Measurements from ENCODE around the gene THOC2. TPM values are rescaled to one million over a fixed set of nuclear protein-coding genes. Genes with fewer than 3 reads are reported as not detected.

Gene THOC2
- total RNA-seq, 2 experiments from 2014 or later, result 61.1 to 62.8 TPM

GRCh38 chrX:123696334-123696733 lies 36.5 kb downstream of the THOC2 start:
- no peak overlapping the region for H3K27ac Mint-ChIP-seq
- intact Hi-C loops (cut with DNase I, micrococcal nuclease), result no loop called here
- no peak for TF ChIP-seq CTCF (IDR thresholded peaks at IDR 0.05)
- no peaks in the 10 kb centered on the region for H3K4me1 ChIP-seq (ENCODE audit: insufficient read depth, low read length)
- peaks cover 25% of the 10 kb centered on the region for H3K36me3 Mint-ChIP-seq (ENCODE audit: low read depth)
- peaks cover 16% of the 10 kb centered on the region for H3K36me3 ChIP-seq (ENCODE audit: insufficient read depth, low read length)
- no peaks in the 10 kb centered on the region for H3K9me3 Mint-ChIP-seq
- H3K9me3 ChIP-seq (ENCODE audit: control insufficient read depth in 1 of 2, insufficient read depth in 1 of 2, low read length in 2 of 2), result no peaks in the 10 kb centered on the region
- DNase-seq (no peak), ATAC-seq (ENCODE audit: poor library complexity) (no peak)
- H3K27me3 ChIP-seq (ENCODE audit: control insufficient read depth in 1 of 2, insufficient read depth in 2 of 2, low read length in 2 of 2), result no peaks in the 10 kb centered on the region
- H3K4me3 ChIP-seq (ENCODE audit: low read length), result no peak overlapping the region
- no peaks in the 10 kb centered on the region for H3K27me3 Mint-ChIP-seq
- H3K4me3 Mint-ChIP-seq, result no peak overlapping the region
- CTCF ChIA-PET, result no interaction called here
- H3K27ac ChIP-seq (ENCODE audit: low read depth in 1 of 2, low read length in 2 of 2), result no peak overlapping the region
- POLR2A ChIA-PET, result no interaction called here
- H3K4me1 Mint-ChIP-seq (ENCODE audit: low read depth), result no peaks in the 10 kb centered on the region

GRCh38 chrX:123695242-123695641 lies 37.6 kb downstream of the THOC2 start:
- Histone ChIP-seq H3K4me3 (ENCODE audit: low read length) (no peak overlapping the region), H3K27ac (ENCODE audit: low read depth in 1 of 2, low read length in 2 of 2) (no peak overlapping the region), H3K36me3 (ENCODE audit: insufficient read depth, low read length) (peaks cover 19% of the 10 kb centered on the region), H3K9me3 (ENCODE audit: control insufficient read depth in 1 of 2, insufficient read depth in 1 of 2, low read length in 2 of 2) (no peaks in the 10 kb centered on the region), H3K27me3 (ENCODE audit: control insufficient read depth in 1 of 2, insufficient read depth in 2 of 2, low read length in 2 of 2) (no peaks in the 10 kb centered on the region), H3K4me1 (ENCODE audit: insufficient read depth, low read length) (no peaks in the 10 kb centered on the region)
- no peak for TF ChIP-seq CTCF (IDR thresholded peaks at IDR 0.05)
- Mint-ChIP-seq H3K9me3 (no peaks in the 10 kb centered on the region), H3K27ac (no peak overlapping the region), H3K36me3 (ENCODE audit: low read depth) (peaks cover 32% of the 10 kb centered on the region), H3K4me3 (no peak overlapping the region), H3K4me1 (ENCODE audit: low read depth) (no peaks in the 10 kb centered on the region), H3K27me3 (no peaks in the 10 kb centered on the region)
- intact Hi-C loops (cut with DNase I, micrococcal nuclease), result no loop called here
- DNase-seq (no peak), ATAC-seq (ENCODE audit: poor library complexity) (no peak)
- CTCF ChIA-PET, result interaction anchor here (0.8 kb wide), 1 partner anchor 38 kb away, joined by 3 read pairs; the partner anchor contains the start of gene THOC2
- POLR2A ChIA-PET, result no interaction called here

- Mint-ChIP-seq H3K27ac (no peak overlapping the region), H3K27me3 (no peaks in the 10 kb centered on the region), H3K36me3 (ENCODE audit: low read depth) (peaks cover 44% of the 10 kb centered on the region), H3K4me3 (no peak overlapping the region), H3K9me3 (no peaks in the 10 kb centered on the region), H3K4me1 (ENCODE audit: low read depth) (no peaks in the 10 kb centered on the region)
- Histone ChIP-seq H3K4me3 (ENCODE audit: low read length) (no peak overlapping the region), H3K36me3 (ENCODE audit: insufficient read depth, low read length) (peaks cover 25% of the 10 kb centered on the region), H3K9me3 (ENCODE audit: control insufficient read depth in 1 of 2, insufficient read depth in 1 of 2, low read length in 2 of 2) (no peaks in the 10 kb centered on the region), H3K4me1 (ENCODE audit: insufficient read depth, low read length) (no peaks in the 10 kb centered on the region), H3K27ac (ENCODE audit: low read depth in 1 of 2, low read length in 2 of 2) (no peak overlapping the region), H3K27me3 (ENCODE audit: control insufficient read depth in 1 of 2, insufficient read depth in 2 of 2, low read length in 2 of 2) (no peaks in the 10 kb centered on the region)
- no peak for TF ChIP-seq CTCF (IDR thresholded peaks at IDR 0.05)
- ChIA-PET CTCF (interaction anchor here (0.6 kb wide), 1 partner anchor 10 kb away, joined by 3 read pairs; no protein-coding TSS in a partner anchor), POLR2A (no interaction called here)
- intact Hi-C loops (cut with DNase I, micrococcal nuclease), result no loop called here
- no peak for DNase-seq
- no peak for ATAC-seq (ENCODE audit: poor library complexity)
Measured at GRCh38 chrX:123691776-123692175, 41.1 kb downstream of the THOC2 start.

Data from CD4-positive, alpha-beta T cell (primary cell).